ENCODE measurements around the gene GSG1L. TPM values are rescaled to one million over a fixed set of nuclear protein-coding genes. Genes with fewer than 3 reads are reported as not detected.

The GSG1L gene
- total and polyA plus RNA-seq, 9 of the 15 experiments (the other 6 are each of a cell fraction or from before 2014, with no cell fraction given), result not detected

DNA sequence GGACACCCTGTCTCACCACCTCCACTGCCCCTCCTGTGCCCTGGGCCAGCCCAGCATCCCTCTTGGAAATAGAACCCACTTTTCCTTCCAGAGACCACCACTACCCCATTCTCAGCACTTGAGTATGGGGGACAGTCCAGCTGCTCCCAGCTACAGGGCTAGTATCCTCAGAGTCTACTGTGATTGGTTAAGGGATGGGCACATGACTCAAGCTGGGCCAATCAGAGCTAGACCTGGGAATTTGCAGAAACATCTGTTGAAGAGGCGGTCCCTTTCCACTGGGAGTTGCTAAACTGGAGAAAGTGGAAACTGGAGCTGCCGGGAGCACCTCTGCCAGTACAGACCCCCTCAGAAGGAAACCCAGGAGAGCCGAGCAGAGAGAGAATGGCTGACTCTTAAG lies 156.6 kb downstream of the GSG1L start (continued):
- TF ChIP-seq ZNF41 (CRISPR knock-in tag; conservative IDR thresholded peaks at IDR 0.05) (no peak), XRCC4 (IDR thresholded peaks at IDR 0.05; ENCODE audit: extremely low read depth, insufficient read depth, insufficient read length) (no peak), DPF2 (IDR thresholded peaks at IDR 0.05) (no peak), CREM (IDR thresholded peaks at IDR 0.05; ENCODE audit: low read depth) (no peak), ZNF174 (CRISPR knock-in tag; IDR thresholded peaks at IDR 0.05) (no peak), POU5F1 (IDR thresholded peaks at IDR 0.05; ENCODE audit: borderline replicate concordance, low read depth, low read length, partially characterized antibody) (no peak), EGR1 (conservative IDR thresholded peaks at IDR 0.05) (no peak), PHF8 (IDR thresholded peaks at IDR 0.05; ENCODE audit: borderline replicate concordance, low read length) (no peak), MTA3 (IDR thresholded peaks at IDR 0.05; ENCODE audit: borderline replicate concordance) (no peak), ZNF785 (CRISPR knock-in tag; IDR thresholded peaks at IDR 0.05) (no peak)
- TF ChIP-seq, protein P1, sequence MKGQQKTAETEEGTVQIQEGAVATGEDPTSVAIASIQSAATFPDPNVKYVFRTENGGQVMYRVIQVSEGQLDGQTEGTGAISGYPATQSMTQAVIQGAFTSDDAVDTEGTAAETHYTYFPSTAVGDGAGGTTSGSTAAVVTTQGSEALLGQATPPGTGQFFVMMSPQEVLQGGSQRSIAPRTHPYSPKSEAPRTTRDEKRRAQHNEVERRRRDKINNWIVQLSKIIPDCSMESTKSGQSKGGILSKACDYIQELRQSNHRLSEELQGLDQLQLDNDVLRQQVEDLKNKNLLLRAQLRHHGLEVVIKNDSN (CRISPR knock-in tag; IDR thresholded peaks at IDR 0.05), result peak; percentile 89
- TF ChIP-seq, protein P2, sequence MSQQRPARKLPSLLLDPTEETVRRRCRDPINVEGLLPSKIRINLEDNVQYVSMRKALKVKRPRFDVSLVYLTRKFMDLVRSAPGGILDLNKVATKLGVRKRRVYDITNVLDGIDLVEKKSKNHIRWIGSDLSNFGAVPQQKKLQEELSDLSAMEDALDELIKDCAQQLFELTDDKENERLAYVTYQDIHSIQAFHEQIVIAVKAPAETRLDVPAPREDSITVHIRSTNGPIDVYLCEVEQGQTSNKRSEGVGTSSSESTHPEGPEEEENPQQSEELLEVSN (IDR thresholded peaks at IDR 0.05; ENCODE audit: borderline replicate concordance in 1 of 2, extremely low read depth in 1 of 2, insufficient read depth in 1 of 2, insufficient read length in 1 of 2, low read depth in 1 of 2, low read length in 1 of 2, poor library complexity in 1 of 2, severe bottlenecking in 1 of 2), result no peak
- TF ChIP-seq, protein P3, sequence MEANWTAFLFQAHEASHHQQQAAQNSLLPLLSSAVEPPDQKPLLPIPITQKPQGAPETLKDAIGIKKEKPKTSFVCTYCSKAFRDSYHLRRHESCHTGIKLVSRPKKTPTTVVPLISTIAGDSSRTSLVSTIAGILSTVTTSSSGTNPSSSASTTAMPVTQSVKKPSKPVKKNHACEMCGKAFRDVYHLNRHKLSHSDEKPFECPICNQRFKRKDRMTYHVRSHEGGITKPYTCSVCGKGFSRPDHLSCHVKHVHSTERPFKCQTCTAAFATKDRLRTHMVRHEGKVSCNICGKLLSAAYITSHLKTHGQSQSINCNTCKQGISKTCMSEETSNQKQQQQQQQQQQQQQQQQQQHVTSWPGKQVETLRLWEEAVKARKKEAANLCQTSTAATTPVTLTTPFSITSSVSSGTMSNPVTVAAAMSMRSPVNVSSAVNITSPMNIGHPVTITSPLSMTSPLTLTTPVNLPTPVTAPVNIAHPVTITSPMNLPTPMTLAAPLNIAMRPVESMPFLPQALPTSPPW (CRISPR knock-in tag; IDR thresholded peaks at IDR 0.05), result no peak
- TF ChIP-seq, protein P4, sequence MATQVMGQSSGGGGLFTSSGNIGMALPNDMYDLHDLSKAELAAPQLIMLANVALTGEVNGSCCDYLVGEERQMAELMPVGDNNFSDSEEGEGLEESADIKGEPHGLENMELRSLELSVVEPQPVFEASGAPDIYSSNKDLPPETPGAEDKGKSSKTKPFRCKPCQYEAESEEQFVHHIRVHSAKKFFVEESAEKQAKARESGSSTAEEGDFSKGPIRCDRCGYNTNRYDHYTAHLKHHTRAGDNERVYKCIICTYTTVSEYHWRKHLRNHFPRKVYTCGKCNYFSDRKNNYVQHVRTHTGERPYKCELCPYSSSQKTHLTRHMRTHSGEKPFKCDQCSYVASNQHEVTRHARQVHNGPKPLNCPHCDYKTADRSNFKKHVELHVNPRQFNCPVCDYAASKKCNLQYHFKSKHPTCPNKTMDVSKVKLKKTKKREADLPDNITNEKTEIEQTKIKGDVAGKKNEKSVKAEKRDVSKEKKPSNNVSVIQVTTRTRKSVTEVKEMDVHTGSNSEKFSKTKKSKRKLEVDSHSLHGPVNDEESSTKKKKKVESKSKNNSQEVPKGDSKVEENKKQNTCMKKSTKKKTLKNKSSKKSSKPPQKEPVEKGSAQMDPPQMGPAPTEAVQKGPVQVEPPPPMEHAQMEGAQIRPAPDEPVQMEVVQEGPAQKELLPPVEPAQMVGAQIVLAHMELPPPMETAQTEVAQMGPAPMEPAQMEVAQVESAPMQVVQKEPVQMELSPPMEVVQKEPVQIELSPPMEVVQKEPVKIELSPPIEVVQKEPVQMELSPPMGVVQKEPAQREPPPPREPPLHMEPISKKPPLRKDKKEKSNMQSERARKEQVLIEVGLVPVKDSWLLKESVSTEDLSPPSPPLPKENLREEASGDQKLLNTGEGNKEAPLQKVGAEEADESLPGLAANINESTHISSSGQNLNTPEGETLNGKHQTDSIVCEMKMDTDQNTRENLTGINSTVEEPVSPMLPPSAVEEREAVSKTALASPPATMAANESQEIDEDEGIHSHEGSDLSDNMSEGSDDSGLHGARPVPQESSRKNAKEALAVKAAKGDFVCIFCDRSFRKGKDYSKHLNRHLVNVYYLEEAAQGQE (IDR thresholded peaks at IDR 0.05; ENCODE audit: borderline replicate concordance), result peak; percentile 12; the same call in 1 of the 2 replicates
- TF ChIP-seq, protein P4 (CRISPR knock-in tag; IDR thresholded peaks at IDR 0.05; ENCODE audit: low read depth), result no peak

All from K562 (cell line).